Activated CD4-positive, alpha-beta T cell treated with anti-CD3 and anti-CD28 coated beads, Interleukin-2, amount 50 U/mL, for 1 hour (primary cell): ENCODE results near the gene PIR.

ENCODE experiments used
- DNase-seq: peaks from one replicate; pipeline ENCODE4 v3.0.0-alpha.2; 2020

The PIR gene

DNA sequence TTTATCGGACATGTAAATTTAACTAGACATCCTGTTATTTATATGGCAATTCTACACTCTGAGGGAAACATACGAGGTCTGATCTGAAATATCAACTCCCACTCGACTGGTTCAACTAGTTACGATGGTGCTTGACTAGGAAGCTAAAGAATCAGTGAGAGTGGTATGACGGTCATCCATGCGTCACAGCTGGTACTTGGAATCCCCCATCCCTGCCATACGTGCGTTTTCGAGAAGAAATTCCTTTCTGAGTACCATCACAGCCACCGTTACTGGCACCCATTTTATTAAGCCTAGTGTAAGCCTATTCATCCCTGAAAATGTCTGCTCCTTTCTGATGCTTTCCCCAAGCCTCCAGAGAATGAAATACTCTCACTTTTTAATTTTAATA lies 157.1 kb downstream of the PIR start:
- peak; percentile 29 for DNase-seq

DNA sequence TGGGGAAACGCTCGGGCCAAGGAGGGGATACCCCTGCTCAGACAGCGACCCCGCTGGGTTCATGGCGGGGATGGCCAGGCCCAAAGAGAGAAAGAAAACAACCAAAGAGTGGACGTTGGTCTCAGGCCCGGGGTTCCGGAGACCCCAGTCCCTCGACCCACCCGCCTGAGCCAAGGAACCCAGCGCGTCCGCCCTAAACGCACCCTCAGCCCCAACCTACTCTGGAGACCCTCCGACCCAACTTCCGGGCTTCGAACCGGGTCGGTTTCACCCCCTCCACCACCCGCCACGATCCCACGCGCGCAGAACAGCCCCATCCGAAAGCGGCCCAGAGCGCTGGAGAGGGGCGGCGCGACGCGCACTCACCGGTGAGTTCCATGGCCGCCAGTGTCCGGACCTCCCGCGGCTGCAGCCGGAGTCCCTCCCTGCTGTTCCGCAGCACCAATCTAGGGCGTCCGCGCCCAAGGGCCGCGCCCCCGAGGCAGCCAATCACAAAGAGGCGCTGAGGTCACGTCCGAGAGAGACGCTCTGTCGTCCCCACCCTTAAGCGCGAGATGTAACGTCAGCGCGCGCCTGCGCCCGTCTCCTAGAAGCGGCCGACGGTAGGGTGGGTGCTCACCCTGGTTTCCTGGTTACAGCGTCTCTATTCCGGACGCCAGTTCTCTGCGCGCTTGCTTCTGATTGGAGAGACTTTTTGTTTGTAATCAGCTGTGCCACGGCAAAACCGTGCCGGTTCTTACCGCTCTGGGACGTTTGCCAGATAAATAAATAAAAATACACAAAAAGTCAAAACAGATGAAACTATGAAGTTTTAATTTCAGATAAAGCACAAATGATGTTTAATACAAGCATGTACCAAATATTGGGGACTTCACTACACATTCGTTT lies 157.8 kb downstream of the PIR start, which contains the start of gene PIGA:
TSS of gene PIGA (minus strand) at position 389 of the 888 bp plus-strand sequence. CDS start 3,593 bp downstream, outside the sequence.
- peak; percentile 86 for DNase-seq
